HG03039 (cell line): ENCODE data around the gene AHSG.

Experiments used
- ATAC-seq: cut with Tn5 transposase; IDR thresholded peaks from one replicate; pipeline ENCODE4 v1.9.1; 2021; ENCODE audit warnings: mild to moderate bottlenecking, moderate library complexity; ENCODE audit not compliant: unreplicated experiment

AHSG gene

GRCh38 chr3:186590580-186591295 is 22.1 kb upstream of the AHSG start:
- no peak for ATAC-seq

- ATAC-seq = no peak
Measured at GRCh38 chr3:186592682-186593081, 20.2 kb upstream of the AHSG start.

GRCh38 chr3:186593862-186594261 is 19.0 kb upstream of the AHSG start:
- ATAC-seq = no peak

GRCh38 chr3:186594591-186595113 is 18.2 kb upstream of the AHSG start:
- ATAC-seq = no peak

- no peak for ATAC-seq
Measured at GRCh38 chr3:186596568-186597287, 16.1 kb upstream of the AHSG start.

GRCh38 chr3:186598108-186598784 is 14.6 kb upstream of the AHSG start:
- ATAC-seq = no peak

- no peak for ATAC-seq
Measured at GRCh38 chr3:186598794-186599141, 14.1 kb upstream of the AHSG start.

GRCh38 chr3:186599142-186599784 is 13.6 kb upstream of the AHSG start:
- no peak for ATAC-seq

- ATAC-seq = no peak
Measured at GRCh38 chr3:186599785-186600166, 13.1 kb upstream of the AHSG start.

- ATAC-seq = no peak
Measured at GRCh38 chr3:186600896-186601295, 12.0 kb upstream of the AHSG start.

- no peak for ATAC-seq
Measured at GRCh38 chr3:186603159-186603558, 9.7 kb upstream of the AHSG start.

GRCh38 chr3:186605078-186605477 is 7.8 kb upstream of the AHSG start:
- no peak for ATAC-seq

GRCh38 chr3:186605561-186606545 is 7.0 kb upstream of the AHSG start:
- ATAC-seq = no peak

GRCh38 chr3:186608624-186609215 is 4.1 kb upstream of the AHSG start:
- ATAC-seq = no peak

- ATAC-seq = no peak
Measured at GRCh38 chr3:186609247-186609868, 3.5 kb upstream of the AHSG start.

- no peak for ATAC-seq
Measured at GRCh38 chr3:186612065-186612464, 795 bp upstream of the AHSG start.

- no peak for ATAC-seq
Measured at GRCh38 chr3:186613637-186614265, 891 bp downstream of the AHSG start.

GRCh38 chr3:186614266-186614596 is 1.4 kb downstream of the AHSG start:
- ATAC-seq = no peak
